Measurements from ENCODE around the gene IL18BP.

The IL18BP gene

GRCh38 chr11:72010529-72011233 is 12.0 kb downstream of the IL18BP start:
- in situ Hi-C loops (cut with HindIII; ENCODE audit: low sequenced_read_pairs), result no loop called here

DNA sequence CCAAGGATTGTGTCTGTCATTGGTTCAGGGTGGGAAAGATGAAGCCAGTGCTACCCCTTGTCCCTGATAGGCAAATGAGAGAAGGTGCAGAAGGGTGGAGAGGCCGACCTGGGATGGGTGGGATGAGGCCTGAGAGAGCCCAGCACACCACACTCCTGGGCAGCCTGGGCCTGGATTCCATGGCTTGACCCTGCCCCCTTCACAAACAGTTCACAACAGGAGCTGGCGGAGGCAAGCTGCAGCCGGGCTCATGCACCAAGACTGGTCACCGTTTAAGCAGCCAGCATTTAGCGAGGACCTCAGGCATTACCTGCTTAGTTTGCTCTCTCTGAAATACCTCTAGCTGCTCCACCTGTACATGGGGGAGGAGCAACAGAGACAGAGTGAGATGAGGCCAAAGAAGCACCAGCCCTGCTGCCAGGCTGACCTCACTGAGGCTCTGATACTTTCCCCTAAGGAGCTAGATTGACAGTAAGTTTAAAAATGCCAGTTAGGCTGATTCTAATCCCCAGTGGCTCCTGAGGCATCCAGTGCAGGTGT is 13.5 kb downstream of the IL18BP start:
- in situ Hi-C loops (cut with HindIII; ENCODE audit: low sequenced_read_pairs), result no loop called here

DNA sequence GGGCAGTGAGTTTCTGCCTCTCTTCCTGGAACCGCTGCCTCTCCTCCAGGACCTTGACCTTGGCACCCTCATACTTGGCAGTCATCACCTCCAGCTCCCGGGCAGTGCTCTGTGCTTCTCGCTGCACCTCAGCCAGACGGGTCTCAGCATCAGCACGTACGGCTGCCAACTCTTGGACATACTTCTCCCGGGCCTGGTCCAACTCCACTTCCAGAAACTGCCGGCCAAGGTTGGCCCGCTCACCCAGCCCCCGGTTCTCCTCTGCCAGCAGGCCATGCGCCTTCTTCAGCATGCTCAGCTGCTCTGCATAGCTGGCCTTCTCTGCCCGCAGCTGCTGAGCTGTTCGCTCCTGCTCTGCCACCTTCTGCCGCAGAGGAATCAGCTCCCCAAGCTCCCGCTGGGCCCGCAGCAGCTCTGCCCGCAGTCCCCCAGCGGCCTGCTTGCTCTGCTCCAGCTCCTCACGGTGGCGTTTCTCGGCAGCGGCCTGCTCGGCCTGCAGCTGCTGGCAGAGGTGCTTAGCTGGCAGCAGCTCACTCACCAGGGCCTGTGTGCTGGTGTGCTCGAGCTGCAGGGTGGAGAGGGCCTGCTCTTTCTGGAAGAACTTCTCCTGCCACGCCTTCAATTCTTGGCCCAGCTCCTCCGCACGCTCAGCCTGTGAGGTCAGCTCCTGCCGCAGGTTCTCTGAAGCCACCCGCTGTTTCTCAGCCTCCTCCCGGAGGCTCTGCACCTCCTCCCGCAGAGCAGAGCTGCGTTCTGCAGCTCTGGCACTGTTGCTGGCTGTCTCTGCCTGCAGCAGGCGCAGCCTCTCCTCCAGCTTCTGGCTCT is 14.4 kb downstream of the IL18BP start:
- in situ Hi-C loops (cut with HindIII; ENCODE audit: low sequenced_read_pairs), result no loop called here

- in situ Hi-C loops (cut with HindIII; ENCODE audit: low sequenced_read_pairs), result no loop called here
Observed at GRCh38 chr11:72013765-72014711, 15.3 kb downstream of the IL18BP start.

- in situ Hi-C loops (cut with HindIII; ENCODE audit: low sequenced_read_pairs), result no loop called here
Observed at GRCh38 chr11:72014761-72015320, 16.1 kb downstream of the IL18BP start.

DNA sequence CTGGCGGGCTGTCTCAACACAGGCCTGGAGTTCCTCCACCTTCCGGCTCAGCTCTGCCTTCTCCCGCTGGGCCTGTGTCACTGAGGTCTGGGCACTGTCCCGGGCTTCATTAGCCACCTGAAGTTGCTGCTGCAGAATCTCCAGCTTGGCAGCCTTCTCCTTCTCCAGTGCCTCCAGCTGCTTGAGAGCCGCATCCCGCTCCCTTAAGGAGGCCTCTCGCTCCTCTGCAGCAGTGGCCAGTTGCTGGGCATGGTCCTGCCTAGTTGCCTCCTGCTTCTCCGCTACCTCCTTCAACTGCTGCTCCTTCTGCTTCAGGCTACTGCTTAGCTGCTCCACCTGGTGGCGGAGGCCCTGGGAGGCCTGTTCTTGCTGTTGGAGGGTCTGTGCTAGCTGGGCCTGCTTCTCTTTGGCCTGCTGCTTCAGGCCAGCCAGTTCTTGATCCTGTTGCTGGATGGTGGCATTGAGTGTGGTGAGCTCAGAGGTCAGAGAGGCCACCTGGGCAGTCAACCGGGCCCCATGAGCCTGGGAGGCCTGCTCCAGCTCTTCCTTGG is 16.9 kb downstream of the IL18BP start:
- in situ Hi-C loops (cut with HindIII; ENCODE audit: low sequenced_read_pairs), result no loop called here

GRCh38 chr11:72018171-72018570 is 19.5 kb downstream of the IL18BP start:
- in situ Hi-C loops (cut with HindIII; ENCODE audit: low sequenced_read_pairs), result no loop called here

GRCh38 chr11:72023335-72023734 is 24.6 kb downstream of the IL18BP start:
- in situ Hi-C loops (cut with HindIII; ENCODE audit: low sequenced_read_pairs), result no loop called here

DNA sequence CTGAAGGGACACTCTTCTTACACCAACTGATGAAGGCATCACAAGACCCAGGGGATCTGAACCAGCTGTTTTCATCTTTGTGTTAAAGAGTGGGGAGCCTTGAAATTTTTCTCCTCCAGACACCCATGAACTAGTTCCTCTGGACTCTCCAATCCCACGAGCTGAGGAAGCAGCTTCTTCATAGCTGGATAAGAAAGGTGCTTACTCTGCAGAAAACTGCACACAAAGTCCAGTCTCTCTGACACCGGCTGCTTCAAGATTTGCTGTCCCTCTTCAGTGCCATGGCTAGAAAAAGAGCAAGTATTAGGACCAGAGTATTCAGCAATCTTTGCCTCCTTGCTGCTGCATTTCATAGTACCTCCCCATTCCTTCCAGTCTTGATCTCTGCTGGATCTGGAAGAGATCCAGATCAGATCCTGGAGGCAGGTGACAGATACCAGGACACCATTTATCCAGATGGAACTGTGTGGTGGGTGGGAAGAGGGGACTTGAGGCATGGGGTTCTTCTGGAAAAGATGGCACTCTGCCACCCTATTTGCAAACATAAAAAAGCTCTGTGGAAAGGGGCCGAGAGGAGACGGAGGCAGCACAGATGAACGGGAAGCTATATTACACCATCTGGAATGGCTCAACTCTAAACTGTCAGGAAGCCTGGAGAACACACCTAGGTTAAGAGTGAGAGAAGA is 25.5 kb downstream of the IL18BP start:
- in situ Hi-C loops (cut with HindIII; ENCODE audit: low sequenced_read_pairs), result no loop called here

GRCh38 chr11:72026090-72026489 is 27.4 kb downstream of the IL18BP start:
- in situ Hi-C loops (cut with HindIII; ENCODE audit: low sequenced_read_pairs), result loop anchor here (5.0 kb wide), 1 partner anchor 76 kb away; the partner anchor contains the start of gene LAMTOR1

DNA sequence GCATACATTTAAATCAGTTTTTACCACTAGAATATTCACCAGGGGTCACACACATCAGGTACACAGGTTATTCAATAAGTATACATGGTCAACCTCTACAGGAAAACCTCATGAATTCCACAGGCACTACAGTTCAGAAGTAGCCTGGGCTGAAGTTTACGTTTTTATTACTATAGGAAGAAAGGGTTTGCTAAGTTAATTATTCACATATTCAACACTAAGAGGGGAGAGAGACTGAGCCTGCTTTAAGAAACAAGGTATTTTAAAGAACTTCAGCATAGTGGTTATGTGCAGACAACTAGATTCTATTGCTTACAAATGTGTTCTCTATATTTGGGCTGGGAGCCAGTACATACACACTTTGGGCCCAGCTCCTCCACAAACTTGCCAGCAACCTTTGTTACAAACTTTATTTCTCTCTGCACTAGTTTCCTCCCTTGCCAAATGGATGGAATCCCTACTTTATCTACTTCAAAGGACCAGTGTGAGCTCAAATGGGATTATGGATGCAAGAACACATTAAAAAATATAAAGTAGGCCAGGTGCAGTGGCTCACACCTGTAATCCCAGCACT is 31.9 kb downstream of the IL18BP start:
- in situ Hi-C loops (cut with HindIII; ENCODE audit: low sequenced_read_pairs), result no loop called here

GRCh38 chr11:72036687-72037086 is 38.0 kb downstream of the IL18BP start:
- in situ Hi-C loops (cut with HindIII; ENCODE audit: low sequenced_read_pairs), result no loop called here

DNA sequence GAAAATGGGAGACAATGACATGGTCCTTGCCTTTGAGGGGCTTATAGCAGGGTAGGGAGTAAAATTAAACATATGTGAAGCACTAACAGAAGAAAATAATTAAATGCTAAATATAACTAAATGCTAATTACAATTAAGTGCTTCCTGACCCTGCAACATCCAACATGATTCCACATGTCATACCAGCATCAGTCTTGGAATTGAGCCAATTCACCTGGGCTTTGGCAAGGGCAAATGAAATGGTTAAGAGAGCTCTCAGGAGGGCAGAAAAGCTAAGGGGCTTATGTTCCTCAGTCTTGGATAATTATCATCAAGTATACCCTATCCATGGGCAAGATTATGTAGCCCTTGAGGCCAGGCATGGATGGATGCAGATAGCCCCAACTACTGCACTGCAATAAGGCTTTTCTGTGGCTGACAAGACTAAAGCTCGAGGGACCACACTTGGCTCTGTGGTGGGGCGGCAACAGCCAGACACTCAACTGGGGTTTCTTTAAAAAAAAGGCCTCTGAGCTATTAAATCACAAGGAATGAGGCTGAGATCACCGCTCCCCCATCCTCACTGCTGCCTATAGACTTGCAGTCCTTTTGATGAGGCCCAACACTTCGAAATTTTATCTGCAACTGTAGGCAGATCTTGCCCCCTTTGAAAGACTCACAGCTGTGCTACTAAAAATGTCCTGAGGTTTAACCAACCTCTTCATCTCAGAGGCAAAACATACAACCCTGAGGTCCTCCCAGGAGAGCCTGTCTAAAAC is 39.0 kb downstream of the IL18BP start:
- in situ Hi-C loops (cut with HindIII; ENCODE audit: low sequenced_read_pairs), result no loop called here

DNA sequence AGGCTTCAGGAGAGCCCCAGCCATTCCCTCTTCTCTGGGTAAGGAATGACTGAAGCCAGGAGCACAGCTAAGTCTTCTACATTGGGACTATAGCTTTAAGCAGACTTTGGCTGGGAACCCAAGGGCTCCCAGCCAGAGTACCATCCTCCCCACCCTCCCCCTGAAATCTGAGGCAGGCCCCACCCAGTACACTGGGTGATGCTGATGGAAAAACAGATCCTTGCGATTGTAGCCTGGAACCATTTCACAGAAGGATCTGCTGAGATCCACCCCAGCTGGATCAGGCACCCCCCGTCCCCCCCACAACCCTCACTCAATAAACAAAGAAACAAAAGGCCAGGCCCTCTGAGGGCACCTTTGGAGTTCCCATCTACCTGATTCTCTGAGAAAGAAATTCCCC is 39.8 kb downstream of the IL18BP start:
- in situ Hi-C loops (cut with HindIII; ENCODE audit: low sequenced_read_pairs), result no loop called here

DNA sequence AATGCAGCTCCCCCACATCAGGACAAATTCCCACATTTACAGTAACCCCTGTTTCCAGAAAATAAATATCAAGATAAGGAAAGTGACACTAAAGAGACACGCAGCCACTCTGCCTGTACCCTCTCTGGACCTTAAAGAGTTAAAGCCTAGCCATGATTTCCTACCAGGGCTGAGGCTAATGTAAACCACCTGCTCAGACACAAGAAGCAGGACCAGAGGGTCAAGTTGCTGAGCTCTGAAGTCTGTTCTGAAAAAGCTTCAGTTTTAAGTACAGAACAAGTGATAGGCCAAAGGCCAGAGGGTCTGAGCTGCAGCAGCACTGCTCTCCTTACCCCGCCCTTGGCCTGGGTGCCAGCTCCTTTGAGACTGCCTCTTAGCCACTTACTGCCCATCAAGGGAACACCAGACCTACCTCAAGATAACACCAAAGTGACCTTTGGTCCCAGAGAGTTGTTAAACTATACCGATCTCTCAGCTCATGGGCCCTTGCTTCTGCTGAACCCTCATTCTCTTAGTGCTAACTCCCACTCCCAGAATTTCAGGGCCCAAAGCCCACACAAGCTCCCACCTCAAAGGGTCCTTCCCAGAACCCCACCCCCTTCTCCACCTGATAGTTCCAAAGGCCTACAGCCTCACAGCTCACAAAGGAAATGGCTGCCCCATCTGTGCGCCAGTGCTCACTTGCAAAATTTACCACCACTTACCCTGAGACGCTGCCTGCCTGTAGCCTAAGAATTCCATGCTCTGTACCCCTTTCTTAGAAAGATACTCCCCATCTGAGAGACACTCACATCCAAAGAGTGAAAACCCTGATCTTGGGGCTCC is 40.5 kb downstream of the IL18BP start:
- in situ Hi-C loops (cut with HindIII; ENCODE audit: low sequenced_read_pairs), result no loop called here

GRCh38 chr11:72039856-72040401 is 41.2 kb downstream of the IL18BP start:
- in situ Hi-C loops (cut with HindIII; ENCODE audit: low sequenced_read_pairs), result no loop called here
